Measurements from ENCODE around the gene NFIA.
"Not testable (repeated sequence)": the region's sequence is repeated elsewhere in the genome, so short reads cannot be mapped to it uniquely, and the experiment has no call there.

The NFIA gene

DNA sequence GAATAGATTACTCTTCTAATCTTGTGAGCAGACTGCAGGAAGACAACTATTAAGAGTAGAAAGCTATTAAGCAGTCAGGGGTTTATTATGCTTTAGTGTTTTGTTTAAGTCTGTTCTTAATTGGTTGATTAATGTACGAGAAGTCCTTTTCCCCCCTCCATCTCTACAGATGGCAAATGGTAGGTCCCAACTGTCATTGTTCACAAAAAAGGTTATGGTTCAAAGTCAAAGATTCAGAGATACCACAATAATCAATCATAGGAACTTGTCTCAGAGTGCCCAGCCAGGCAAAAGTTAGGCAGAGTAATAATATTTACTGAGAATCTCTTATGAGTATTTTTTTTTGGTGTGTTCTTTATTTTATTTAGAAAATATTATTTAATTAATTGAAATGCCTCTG lies 26.8 kb downstream of the NFIA start:
- DNase-seq: no peak

DNA sequence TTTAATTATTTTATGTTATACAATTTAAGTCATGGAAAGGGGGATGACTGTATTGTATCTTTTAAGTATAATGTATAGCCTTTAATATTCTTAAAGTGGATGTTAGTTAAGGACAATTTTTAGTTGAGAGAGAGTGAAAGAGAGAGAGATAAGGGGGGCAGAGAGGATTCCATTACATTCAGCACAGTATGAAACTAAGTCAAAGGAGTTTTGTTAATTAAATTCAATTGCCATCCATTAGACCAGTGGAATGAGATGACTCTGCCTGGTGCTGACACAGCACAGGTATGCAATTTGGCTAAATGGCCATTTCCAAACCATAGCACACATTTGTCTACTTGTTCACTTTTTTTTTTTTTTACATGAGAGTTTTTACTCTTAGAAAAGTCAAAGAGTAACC lies 27.5 kb downstream of the NFIA start:
- no peak for DNase-seq

DNA sequence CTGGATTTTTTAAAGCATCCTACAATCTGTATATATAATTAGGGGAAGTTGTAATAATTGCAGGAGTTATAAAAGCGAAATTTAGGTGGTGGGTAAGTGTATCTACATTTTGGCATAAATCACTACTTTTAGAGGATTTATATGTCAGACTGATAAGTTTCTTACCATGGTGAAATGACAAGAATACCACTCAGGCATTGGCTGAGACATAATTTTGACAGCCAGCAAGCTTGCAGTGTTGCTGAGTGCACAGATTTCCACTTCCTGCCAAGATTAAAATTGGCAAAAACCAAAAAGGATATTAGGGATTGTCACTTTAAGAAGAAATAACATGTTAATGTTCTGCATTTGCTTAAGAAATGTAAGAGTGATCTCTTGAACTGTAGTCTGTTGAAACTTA lies 28.2 kb downstream of the NFIA start:
- no peak for DNase-seq

DNA sequence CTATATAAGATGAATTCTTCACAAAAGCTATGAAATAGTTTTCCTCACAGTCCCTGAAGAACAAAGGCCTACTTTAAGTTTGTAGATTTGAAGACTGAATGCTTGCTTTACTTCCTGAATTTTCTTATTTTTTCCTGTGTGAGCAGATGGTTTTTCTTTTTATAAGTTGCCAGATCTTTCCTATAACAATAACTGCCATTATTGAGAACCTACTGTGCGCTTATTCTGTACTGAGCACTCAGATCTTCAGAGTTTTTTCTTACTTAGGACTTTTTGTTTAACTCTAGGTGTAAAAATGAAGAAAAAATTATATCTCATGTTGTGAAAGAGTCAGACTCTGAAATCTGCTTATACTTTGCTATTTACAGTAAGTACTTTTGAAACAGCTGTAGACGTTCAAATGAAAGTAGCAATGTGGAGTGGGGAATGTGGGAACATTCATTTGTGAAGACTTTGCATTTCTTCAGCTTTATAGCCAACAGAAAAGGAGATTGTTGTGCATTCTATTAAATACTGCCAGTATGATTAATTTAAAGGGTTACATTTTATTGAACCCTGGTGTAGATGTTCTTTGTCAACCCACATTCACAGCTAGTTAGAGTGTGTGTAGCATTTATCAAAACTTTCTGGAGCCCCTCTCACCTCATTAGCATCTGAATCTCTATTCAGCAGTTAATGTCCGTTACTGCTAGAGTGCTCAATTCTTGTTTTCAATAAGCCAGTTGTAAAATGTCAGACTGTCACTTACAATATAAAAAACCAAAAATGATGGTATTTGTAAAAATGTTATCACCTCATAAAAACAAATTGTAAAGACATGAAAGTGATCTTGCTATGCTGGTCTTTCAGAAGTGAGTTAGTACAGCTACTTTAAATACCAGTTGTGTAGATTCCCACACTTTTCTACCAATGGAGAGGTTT lies 29.0 kb downstream of the NFIA start:
- DNase-seq: no peak

DNA sequence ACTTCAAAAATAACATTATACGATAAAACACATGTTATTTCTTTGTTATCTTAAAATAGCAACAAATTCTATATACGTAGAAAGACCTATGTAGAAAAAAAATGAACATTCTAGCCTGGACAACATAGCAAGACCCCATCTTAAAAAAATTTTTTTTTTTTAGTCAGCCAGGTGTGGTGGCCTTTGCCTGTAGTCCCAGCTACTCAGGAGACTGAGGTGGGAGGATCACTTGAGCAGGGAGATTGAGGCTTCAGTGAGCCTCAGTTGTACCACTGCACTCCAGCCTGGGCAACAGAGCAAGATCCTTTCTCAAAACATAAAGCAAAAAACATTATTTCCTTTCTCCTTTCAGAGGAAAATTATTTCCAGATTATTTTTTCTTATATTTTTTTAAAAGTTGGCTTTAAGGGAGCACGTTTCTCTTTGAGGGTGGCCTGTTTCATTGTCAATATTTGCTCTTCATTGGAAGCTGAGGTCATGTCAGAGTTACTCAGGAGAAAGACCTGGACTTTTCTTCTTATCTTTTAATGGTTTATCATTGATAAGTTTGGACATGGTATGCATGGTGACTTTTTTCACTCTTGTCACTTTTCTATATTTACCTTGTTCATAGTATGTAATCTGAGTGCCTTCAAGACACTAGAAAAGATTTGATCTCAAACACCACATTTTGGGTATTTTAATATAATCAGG lies 32.0 kb downstream of the NFIA start:
- DNase-seq: no peak

DNA sequence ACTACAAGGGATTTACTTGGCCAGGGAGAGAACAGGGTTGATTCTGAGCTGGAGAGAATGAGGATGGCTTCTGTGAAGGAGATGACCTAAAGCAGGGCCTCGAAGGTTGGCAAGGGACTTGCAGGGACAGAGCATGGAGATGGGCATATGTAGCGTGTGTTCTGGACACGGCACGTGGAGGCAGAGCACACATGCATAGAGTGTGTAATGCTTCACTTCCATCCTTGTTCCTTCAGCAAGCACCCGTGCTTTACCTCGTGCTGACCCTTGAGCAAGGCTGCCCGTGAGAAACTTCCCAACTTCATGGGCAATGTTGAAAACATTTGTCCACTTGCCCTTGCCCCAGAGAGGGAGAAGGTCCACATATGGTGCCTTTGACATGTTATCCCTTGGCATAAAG lies 33.1 kb downstream of the NFIA start:
- DNase-seq: no peak

DNA sequence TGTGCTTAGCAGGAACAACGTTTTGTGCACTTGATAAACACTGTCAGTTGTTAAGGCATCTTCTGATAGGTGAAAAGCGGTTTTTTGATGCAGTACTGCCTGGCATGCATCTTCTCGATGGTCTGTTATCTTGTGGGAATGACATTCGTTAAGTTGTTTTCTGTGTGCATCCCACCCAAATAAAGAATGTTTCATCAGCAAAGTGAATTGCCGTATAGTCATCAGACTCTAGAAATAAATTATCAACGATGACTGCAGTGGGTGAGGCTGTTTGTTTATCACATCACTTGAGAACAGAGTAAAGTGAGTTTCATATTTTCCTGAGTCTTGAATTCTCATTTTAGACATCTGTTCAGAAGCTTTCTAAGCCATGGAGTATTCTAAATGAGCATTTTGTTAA lies 34.1 kb downstream of the NFIA start:
- DNase-seq: no peak

DNA sequence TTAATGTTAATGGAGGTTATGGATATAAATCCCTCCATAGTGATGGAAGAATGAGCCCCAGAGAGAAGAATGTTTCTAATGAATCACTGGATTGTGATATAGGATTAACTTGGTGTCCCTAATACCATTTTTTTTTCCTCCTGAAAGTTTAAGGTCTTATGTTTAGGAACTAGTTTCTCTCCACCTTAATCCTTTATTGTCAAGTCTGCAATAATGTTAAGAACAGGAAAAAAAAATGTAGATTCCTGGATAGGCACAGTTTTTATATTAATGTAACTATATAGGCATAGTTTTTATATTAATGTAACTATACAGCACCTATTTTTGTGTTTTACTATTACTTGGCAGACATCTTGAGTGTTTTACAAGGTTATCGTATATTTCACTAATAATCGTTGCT lies 34.9 kb downstream of the NFIA start:
- no peak for DNase-seq

DNA sequence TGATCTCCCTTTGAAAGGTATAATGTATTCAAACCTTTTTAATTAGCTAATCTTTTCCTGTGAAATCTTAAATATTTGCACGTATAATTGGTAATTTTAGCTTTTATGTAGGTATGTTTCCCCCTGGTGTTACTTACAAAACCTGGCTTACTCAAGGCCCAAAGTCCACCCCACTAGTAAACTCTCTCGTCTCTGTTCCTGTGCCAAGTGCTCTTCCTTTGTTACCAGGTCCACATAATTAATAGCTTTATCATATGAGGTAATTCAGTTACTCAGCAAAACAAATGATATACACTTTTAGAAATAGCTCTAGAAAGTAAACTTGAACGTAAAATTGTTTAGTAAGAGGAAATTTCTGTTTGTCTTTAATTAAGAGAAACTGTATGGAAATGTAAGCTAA lies 36.7 kb downstream of the NFIA start:
- DNase-seq: no peak

DNA sequence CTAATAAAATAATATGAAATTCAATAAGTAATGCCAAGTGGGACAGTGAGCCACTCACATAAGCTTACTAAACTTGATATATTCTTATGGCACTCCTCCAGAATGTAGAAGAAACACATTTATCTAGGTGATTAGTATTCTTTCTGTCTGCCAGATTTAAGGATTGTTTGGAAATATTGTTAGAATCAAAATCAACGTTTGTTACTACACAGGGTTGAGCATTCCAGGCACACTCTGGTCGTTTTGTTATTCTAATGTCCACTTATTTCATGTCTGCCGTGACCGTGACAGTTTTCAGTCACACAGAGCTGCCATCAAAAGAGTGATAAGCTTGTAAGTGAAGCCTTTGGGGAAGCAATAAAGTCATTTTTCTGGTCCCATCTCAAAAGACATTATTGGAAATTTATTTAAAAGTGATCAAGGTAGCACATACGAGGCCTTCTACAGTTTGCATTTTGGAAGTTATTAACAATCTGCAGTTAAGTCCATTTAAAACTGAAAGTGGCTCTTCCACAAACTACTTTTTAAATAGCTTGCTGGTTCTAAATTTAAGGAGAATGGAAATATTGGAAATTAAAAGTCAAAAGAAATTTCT lies 38.0 kb downstream of the NFIA start:
- DNase-seq: no peak

DNA sequence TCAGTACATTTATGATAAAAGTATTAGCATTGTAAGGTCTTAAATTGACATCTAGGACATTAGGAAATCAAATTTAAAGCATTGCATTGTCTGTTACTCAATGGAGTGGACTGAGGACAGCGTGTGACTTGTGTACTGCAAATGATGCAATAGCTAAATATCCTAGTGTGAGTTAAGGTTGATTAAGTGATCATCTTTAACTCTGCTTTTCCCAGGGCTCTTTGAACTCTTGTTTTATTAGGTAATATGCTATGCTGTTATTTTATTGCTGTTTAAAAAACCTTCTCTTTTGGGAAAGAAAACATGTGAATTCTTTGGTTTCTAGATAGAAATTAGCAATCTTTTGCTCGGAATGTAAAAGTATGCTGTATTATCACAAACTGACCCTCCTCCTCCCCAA lies 38.6 kb downstream of the NFIA start:
- no peak for DNase-seq

DNA sequence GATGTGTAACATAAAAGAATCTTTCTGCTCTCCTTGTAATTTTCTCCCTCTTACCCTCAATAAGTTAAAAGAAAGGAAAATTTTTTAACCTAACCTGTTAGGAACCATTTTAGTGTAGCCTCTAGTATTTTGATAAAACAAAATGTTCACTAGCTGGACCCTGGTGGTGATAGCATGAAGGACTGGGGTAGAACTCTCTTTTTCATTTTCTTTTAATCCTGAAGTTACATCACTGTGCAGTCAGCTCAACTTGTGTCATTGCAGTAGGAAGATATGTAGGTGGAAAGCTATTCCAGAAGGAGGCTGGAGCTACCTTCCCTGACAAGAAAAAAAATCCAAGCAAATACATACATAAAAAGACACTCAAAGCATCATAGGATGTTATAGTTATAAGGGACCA lies 39.3 kb downstream of the NFIA start:
- DNase-seq: no peak

DNA sequence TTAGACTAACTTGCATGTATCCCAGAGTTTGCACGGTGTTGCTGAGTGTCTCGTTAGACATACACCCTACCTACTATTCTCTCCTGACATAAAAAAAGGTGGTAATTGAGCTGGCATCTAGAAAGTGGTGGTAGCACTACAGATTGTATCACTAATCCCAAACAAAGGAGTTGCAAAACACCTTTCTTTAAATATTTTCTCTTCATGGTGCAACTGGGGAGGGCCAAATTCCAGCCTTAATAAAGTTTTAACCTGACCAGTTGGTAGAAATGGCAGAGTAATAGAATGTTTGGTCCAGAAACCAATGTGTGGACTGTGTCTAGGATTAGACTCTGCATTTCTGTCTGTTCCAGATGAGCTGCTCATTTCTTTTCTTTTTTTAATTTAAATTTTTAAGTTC lies 40.0 kb downstream of the NFIA start:
- DNase-seq: no peak

DNA sequence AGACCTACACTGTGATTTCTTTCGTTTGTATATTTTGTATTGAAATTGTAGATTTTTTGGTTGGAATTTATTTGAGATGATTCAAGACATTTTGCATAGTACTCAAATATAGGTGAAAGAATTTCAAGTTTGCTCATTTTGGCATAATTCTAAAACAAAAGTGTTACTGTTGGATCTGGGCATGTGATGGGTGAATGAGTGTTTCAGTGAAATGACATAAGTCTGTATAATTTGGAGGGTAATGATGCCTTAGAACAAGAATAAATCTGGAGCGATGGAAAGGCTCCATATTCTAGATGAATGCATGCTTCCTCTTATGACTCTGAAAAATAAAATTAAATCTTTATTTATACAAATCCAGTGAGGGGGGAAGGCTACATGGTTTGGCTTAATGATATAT lies 41.0 kb downstream of the NFIA start:
- no peak for DNase-seq

DNA sequence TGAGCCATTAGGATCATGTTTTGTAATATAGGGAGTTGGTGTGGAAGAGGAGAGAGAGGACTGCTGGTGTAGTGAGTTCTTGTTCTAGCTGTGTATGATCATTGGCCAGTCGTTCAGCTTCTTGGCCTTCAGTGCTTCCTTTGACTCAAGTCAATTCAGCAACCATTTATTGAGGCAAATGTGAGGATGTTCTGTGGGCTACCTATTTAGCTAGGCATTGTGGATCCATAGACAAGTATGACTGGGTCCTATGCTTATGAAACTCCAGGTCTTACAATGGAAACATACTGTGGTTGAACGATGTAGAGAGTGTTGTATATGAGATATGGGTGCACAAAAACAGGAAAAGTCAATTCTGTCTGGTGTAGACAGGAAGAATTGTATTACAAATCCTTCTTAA lies 41.7 kb downstream of the NFIA start:
- DNase-seq: no peak

DNA sequence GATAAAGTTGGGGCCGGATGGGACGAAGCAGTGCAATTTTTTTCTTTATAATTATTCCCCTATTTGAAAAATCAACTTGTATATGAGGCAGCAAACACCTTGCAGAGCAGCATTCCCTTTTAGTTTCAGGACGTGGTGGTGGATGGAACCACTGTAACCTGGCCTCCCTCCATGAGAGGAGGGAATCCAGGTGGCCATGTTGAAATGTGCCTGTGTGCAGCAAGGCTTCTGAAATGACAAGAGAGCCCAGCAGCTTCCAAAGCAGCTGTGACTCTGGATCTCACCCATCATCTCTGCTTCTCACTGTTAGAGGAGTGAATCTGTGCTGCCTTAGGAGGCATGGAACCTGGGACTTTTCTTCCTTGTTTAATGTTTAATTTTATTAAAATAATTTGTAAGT lies 42.3 kb downstream of the NFIA start:
- no peak for DNase-seq

DNA sequence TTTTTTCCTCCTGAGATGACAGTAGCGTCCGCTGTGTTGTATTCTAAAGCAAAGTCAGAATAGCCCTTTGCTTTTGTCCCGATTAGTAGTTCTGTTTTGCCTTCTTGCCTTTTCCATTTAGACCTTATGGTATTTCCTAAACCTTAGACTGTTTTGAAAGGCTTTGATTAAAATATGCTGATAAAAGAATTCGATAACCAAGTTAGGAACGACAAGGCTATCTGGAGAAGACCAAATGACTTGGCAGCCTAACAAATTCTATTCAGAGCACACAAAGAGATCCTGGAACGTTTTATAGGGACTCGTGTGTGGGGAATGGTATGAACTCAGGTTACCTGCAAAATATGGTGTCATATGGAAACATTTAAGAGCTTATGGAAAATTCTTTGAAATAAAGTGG lies 42.9 kb downstream of the NFIA start:
- no peak for DNase-seq

DNA sequence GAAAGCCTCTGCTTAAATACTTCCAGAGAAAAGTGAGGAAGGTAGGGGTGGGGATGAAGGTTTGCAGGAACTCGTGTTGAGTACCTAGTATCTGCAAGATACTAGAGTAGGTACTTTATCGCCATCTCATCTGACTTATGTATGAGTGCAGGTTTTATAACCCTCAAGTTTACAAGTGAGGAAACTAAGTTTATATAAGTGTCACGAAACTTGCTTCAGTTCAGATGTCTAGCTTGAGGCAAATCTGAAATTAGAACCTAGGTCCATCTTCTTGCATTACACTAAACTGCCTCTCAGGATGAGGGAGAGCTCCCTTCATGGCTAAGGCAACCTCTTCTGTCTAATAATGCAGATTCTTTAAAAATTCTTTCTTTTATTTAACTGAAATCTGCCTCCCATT lies 43.5 kb downstream of the NFIA start:
- DNase-seq: no peak

DNA sequence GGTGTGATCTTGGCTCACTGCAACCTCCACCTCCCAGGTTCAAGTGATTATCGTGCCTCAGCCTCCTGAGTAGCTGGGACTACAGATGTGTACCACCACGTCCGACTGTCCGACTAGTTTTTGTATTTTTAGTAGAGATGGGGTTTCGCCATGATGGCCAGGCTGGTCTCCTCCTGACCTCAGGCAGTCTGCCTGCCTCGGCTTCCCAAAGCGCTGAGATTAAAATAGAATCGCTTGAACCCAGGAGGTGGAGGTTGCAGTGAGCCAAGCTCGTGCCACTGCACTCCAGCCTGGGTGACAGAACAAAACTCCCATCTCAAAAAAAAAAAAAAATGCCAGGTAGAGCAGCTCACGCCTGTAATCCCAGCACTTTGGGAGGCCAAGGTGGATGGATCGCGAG lies 44.5 kb downstream of the NFIA start:
- not testable (repeated sequence) for DNase-seq

DNA sequence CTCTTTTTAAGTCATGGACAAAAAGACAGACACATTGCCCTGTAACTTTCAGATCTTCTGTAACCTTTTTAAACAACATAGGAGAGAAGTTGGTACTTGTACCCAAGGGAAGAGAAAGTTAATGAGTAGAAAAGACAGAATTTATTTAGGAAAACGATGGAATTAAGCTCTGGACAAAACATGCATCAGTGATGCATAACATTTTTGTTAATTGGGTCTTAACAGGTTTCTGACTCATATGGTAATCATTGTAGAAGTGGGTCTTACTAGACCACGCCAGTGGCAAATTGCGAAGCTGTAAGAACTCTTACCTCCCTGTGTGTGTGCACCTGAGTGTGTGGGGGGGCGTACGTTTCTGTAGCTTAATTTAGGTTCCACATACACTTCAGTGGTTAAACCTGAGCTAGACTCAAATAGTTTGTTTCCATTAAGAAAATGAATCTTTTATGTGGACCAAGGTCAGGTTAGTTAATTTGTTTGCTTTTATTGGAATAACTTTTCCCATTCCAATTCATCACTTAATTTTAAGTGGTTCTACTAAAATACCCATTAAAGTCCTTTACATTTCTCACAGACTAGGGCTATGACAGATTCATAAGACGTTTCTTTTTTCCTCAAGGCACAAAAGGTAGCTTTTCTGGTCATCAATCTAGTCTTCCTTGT lies 48.1 kb downstream of the NFIA start:
- no peak for DNase-seq

DNA sequence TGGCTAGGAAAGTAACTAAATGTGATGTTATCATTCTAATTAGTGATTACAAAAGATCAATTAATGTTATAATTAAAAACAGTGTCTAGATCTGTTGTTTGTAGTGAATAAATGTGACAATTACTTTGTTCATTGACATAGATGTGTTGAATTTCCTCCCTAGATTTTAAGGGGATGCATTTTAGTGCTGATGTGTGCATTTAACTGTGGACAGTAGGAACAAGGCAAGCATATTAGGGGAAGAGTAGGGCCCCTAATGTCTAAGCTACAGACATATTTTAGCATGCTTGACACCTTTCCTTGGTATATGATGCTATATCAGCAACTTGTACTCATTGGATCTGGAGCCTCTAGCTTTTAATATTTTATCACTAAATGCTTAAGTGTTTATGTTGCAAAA lies 48.9 kb downstream of the NFIA start:
- DNase-seq: no peak

DNA sequence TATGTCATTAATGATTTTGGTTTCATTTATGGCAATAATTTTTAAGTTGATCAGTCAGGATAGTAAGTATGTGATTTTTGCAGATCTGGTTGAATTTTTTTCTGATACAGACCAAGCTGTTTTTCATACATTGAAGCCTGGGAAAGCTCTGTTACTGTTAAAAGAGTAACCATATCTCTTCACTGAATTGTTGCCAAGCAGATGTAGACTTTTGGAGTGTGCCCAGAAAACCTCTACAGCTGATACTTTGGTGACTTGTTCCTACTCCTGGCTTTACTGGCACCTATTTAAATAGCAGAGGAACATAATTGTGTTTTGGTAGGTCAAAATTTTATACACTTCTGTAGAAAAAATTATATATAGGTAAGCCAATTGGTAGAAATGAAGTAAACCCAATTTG lies 49.4 kb downstream of the NFIA start:
- no peak for DNase-seq

DNA sequence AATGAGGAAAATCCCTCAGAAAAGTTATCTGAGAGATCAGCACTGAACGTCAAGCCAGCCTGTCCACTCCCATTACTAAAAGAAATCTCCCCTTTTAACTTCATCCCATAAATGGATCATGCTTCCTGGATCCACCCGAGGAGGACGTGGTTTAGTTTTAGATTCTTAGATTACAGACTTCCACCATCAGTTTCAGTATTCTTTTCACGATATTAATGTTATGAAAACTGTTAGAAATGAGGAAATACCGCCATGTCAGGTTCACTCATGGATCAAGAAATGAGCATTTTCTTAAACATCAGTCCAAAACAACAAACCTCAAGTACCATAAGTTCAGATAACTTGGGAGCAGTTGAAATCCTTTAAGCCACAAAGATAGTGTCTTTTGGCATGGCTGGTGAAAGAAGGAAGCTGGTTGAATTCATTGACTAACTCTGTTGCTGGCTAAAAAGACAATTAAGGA lies 49.8 kb downstream of the NFIA start:
- no peak for DNase-seq
